ENCODE data around the gene PRPF31. TPM values are rescaled to one million over a fixed set of nuclear protein-coding genes. Genes with fewer than 3 reads are reported as not detected.

Gene PRPF31
- total and polyA plus RNA-seq, 2 of the 13 experiments (the other 11 are each of a cell fraction or from before 2014, with no cell fraction given) = 23.8 to 63.8 TPM

GRCh38 chr19:54159352-54160181, 44.0 kb downstream of the PRPF31 start, which contains the start of gene LENG1 (continued):
- TF ChIP-seq KLF12 (CRISPR knock-in tag; IDR thresholded peaks at IDR 0.05; ENCODE audit: borderline replicate concordance) (peak; percentile 27; the same call in 1 of the 2 replicates), FOXA3 (CRISPR knock-in tag; IDR thresholded peaks at IDR 0.05) (0 out of 2 replicates have a peak, but pooled peaks have one; percentile 17), ZNF768 (CRISPR knock-in tag; IDR thresholded peaks at IDR 0.05) (peak; percentile 30; the same call in 1 of the 2 replicates), ZNF281 (CRISPR knock-in tag; IDR thresholded peaks at IDR 0.05; ENCODE audit: borderline replicate concordance) (peak; percentile 90), EEA1 (CRISPR knock-in tag; IDR thresholded peaks at IDR 0.05; ENCODE audit: borderline replicate concordance) (no peak), ESRRA (CRISPR knock-in tag; IDR thresholded peaks at IDR 0.05; ENCODE audit: low read depth) (0 out of 2 replicates have a peak, but pooled peaks have one; percentile 24), ZC3H4 (CRISPR knock-in tag; IDR thresholded peaks at IDR 0.05; ENCODE audit: borderline replicate concordance) (no peak), ZNF788 (CRISPR knock-in tag; IDR thresholded peaks at IDR 0.05; ENCODE audit: borderline replicate concordance) (peak; percentile 50), ZNF446 (CRISPR knock-in tag; IDR thresholded peaks at IDR 0.05) (0 out of 2 replicates have a peak, but pooled peaks have one; percentile 9), ZNF230 (CRISPR knock-in tag; IDR thresholded peaks at IDR 0.05) (peak; percentile 80), ZNF576 (CRISPR knock-in tag; IDR thresholded peaks at IDR 0.05) (no peak), ZKSCAN8 (CRISPR knock-in tag; IDR thresholded peaks at IDR 0.05; ENCODE audit: borderline replicate concordance) (0 out of 2 replicates have a peak, but pooled peaks have one; percentile 4), TAF1 (CRISPR knock-in tag; IDR thresholded peaks at IDR 0.05) (peak; percentile 67), ZNF567 (CRISPR knock-in tag; IDR thresholded peaks at IDR 0.05; ENCODE audit: borderline replicate concordance) (peak; percentile 72; the same call in 1 of the 2 replicates), GTF2F1 (IDR thresholded peaks at IDR 0.05; ENCODE audit: low read length) (no peak), BORCS8-MEF2B (CRISPR knock-in tag; IDR thresholded peaks at IDR 0.05) (peak; percentile 39; the same call in 1 of the 2 replicates), NCOA5 (CRISPR knock-in tag; IDR thresholded peaks at IDR 0.05) (no peak), ASH2L (IDR thresholded peaks at IDR 0.05; ENCODE audit: insufficient read length, low read depth, low read length) (peak; percentile 84), SIN3B (IDR thresholded peaks at IDR 0.05; ENCODE audit: low read length) (peak; percentile 94), ZNF616 (CRISPR knock-in tag; IDR thresholded peaks at IDR 0.05; ENCODE audit: low read depth) (0 out of 2 replicates have a peak, but pooled peaks have one; percentile 64), CREB1 (IDR thresholded peaks at IDR 0.05) (peak; percentile 90), CREB1 (CRISPR knock-in tag; IDR thresholded peaks at IDR 0.05) (peak; percentile 95), ZNF746 (CRISPR knock-in tag; IDR thresholded peaks at IDR 0.05) (0 out of 2 replicates have a peak, but pooled peaks have one; percentile 12)
- TF ChIP-seq, protein P1, sequence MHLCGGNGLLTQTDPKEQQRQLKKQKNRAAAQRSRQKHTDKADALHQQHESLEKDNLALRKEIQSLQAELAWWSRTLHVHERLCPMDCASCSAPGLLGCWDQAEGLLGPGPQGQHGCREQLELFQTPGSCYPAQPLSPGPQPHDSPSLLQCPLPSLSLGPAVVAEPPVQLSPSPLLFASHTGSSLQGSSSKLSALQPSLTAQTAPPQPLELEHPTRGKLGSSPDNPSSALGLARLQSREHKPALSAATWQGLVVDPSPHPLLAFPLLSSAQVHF (CRISPR knock-in tag; IDR thresholded peaks at IDR 0.05) = 0 out of 2 replicates have a peak, but pooled peaks have one; percentile 37
- TF ChIP-seq, protein P2, sequence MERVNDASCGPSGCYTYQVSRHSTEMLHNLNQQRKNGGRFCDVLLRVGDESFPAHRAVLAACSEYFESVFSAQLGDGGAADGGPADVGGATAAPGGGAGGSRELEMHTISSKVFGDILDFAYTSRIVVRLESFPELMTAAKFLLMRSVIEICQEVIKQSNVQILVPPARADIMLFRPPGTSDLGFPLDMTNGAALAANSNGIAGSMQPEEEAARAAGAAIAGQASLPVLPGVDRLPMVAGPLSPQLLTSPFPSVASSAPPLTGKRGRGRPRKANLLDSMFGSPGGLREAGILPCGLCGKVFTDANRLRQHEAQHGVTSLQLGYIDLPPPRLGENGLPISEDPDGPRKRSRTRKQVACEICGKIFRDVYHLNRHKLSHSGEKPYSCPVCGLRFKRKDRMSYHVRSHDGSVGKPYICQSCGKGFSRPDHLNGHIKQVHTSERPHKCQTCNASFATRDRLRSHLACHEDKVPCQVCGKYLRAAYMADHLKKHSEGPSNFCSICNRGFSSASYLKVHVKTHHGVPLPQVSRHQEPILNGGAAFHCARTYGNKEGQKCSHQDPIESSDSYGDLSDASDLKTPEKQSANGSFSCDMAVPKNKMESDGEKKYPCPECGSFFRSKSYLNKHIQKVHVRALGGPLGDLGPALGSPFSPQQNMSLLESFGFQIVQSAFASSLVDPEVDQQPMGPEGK (CRISPR knock-in tag; IDR thresholded peaks at IDR 0.05) = peak; percentile 63
